Keratinocyte (primary cell): Measurements from ENCODE around the gene PLEKHO2. TPM values are rescaled to one million over a fixed set of nuclear protein-coding genes. Genes with fewer than 3 reads are reported as not detected.
A peak's percentile ranks its signal among the peaks of the same experiment; 100 is the strongest.

Experiments
- DNase-seq: peaks from one replicate; pipeline ENCODE4 v3.0.0-alpha.2; 2011; ENCODE audit warnings: low read depth, missing footprints, low spot score
- FAIRE-seq: peaks from 2 replicates; lab custom pipeline; 2011; peaks lifted over from hg19 to GRCh38; lab: Jason Lieb, UNC
- H2AFZ ChIP-seq: 2 replicates; pipeline ENCODE4 v1.6.0; 2012; ENCODE audit warnings: low read length, control low read depth, inconsistent platforms; ENCODE audit not compliant: control insufficient read depth
- H3K27ac ChIP-seq: 2 replicates; pipeline ENCODE4 v1.5.1; 2011; ENCODE audit warnings: low read length; ENCODE audit not compliant: control insufficient read depth, insufficient read depth
- H3K27me3 ChIP-seq: 3 replicates; pipeline ENCODE4 v1.6.0; 2011; ENCODE audit warnings: low read length; ENCODE audit not compliant: control insufficient read depth, insufficient read depth; ENCODE audit errors: extremely low read depth
- H3K36me3 ChIP-seq, 2 experiments: 2 replicates in 1 of 2; 3 replicates in 1 of 2; pipeline ENCODE4 v1.5.1; 2011; ENCODE audit warnings: low read length in 2 of 2, mild to moderate bottlenecking in 1 of 2; ENCODE audit not compliant: control insufficient read depth in 2 of 2, insufficient read depth in 2 of 2; ENCODE audit errors: extremely low read depth in 1 of 2
- H3K4me1 ChIP-seq: 3 replicates; pipeline ENCODE4 v1.5.1; 2011; ENCODE audit warnings: low read length; ENCODE audit not compliant: control insufficient read depth, insufficient read depth; ENCODE audit errors: extremely low read depth
- H3K4me2 ChIP-seq: 3 replicates; pipeline ENCODE4 v1.6.0; 2011; ENCODE audit warnings: low read depth, low read length; ENCODE audit not compliant: control insufficient read depth, insufficient read depth; ENCODE audit errors: extremely low read depth
- H3K4me3 ChIP-seq, 3 experiments: fragments of 200-600 bp in 1 of 3; sonication (generic) in 1 of 3; 2 replicates in 2 of 3; 3 replicates in 1 of 3; pipeline ENCODE4 v1.5.1; 2011 to 2016; ENCODE audit warnings: low read length in 3 of 3, mild to moderate bottlenecking in 3 of 3, control low read depth in 2 of 3, inconsistent platforms in 1 of 3, low read depth in 1 of 3, mixed read lengths in 1 of 3, mixed run types in 1 of 3, moderate library complexity in 1 of 3; ENCODE audit not compliant: control insufficient read depth in 2 of 3, insufficient read depth in 2 of 3; ENCODE audit errors: extremely low read depth in 1 of 3
- H3K79me2 ChIP-seq: 2 replicates; pipeline ENCODE4 v1.6.0; 2012; ENCODE audit warnings: low read length; ENCODE audit not compliant: control insufficient read depth, insufficient read depth
- H3K9ac ChIP-seq: 3 replicates; pipeline ENCODE4 v1.6.0; 2011; ENCODE audit warnings: low read length; ENCODE audit not compliant: control insufficient read depth, insufficient read depth; ENCODE audit errors: extremely low read depth
- H3K9me1 ChIP-seq: 3 replicates; pipeline ENCODE4 v1.6.0; 2011; ENCODE audit warnings: low read length; ENCODE audit not compliant: control insufficient read depth, insufficient read depth; ENCODE audit errors: extremely low read depth
- H3K9me3 ChIP-seq: 2 replicates; pipeline ENCODE4 v1.5.1; 2012; ENCODE audit warnings: low read depth, low read length; ENCODE audit not compliant: control insufficient read depth
- H4K20me1 ChIP-seq: 3 replicates; pipeline ENCODE4 v1.6.0; 2011; ENCODE audit warnings: low read length; ENCODE audit not compliant: control insufficient read depth, insufficient read depth; ENCODE audit errors: extremely low read depth
- EZH2 ChIP-seq: IDR thresholded peaks from one replicate; pipeline ENCODE4 v1.6.1; 2012; ENCODE audit warnings: inconsistent platforms, mild to moderate bottlenecking, low read length, moderate library complexity
- dilution Hi-C: fragments of 300-500 bp; cut with MboI; formaldehyde crosslinking; loops from one replicate; pipeline ENCODE4 v1.7.0; 2020; ENCODE audit warnings: low sequenced_read_pairs; ENCODE audit not compliant: extremely low pct_ligation_motif_present
- polyA plus RNA-seq, 5 experiments: library from polyadenylated mRNA; depleted of rRNA in 3 of 5; stranded (reverse) in 3 of 5; stranded (forward) in 1 of 5; unstranded in 1 of 5; fragments of >200 nt; gene quantifications; 1 replicate in 1 of 5; 2 replicates in 3 of 5; 3 replicates in 1 of 5; pipeline versions ENCODE4 v1.2.1 to v1.2.3, GENCODE V29; 2011 to 2012; ENCODE audit warnings: missing spikeins in 2 of 5, low read depth in 1 of 5, low replicate concordance in 1 of 5
- TF ChIP-seq, protein P1 (sequence below), 3 experiments: IDR thresholded peaks in 1 of 3; conservative IDR thresholded peaks in 1 of 3; optimal IDR thresholded peaks in 1 of 3; 2 replicates in 2 of 3; 3 replicates in 1 of 3; pipeline versions ENCODE3 to v1.5.1; 2011; ENCODE audit warnings: low read length in 3 of 3, mild to moderate bottlenecking in 3 of 3, moderate library complexity in 2 of 3, control low read depth in 1 of 3, inconsistent platforms in 1 of 3; ENCODE audit not compliant: insufficient read depth in 2 of 3; ENCODE audit errors: extremely low read depth in 1 of 3

The PLEKHO2 gene
- polyA plus RNA-seq, 1 donor (not counting 4 experiments of a cell fraction or from before 2014, with no cell fraction given): 8.8 TPM

DNA sequence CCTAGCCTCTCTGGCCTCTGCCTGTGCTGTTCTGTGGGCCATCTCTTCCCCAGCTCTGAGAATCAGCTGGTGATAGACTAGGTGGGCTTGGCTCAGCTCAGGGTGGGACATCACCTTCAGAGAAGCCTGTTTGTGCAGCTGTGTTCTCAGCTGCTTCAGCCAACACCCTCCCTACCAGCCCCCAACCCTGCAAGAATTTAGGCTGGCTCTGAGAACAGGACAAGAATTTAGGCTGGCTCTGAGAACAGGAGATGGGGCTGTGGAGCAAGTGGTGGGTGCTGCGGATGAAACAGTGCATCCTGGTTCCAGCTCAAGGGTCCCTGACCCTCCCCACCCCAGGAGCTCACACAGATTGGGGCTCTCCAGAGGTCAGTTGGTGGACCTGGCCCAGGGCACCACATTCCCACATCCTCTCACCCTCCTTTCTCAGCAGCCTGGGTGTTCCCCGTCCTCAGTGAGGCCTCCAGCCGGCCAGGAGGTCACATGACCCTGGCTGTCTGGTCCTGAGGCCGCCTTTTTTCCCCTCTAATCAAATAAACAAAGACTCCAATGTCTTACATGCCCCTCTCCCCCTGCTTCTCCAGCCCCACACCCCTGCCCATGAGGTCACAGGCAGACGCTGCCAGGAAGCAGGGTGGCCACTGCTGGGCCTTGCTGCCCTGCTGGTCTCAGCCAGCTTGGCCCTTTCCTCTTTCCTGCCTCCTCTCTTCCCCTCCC is 14.9 kb downstream of the PLEKHO2 start:
- Histone ChIP-seq H3K4me3 (no peak overlapping the region), H3K4me1 (peaks cover 45% of the 10 kb centered on the region), H3K36me3 (peaks cover 18 to 50% of the 10 kb centered on the region in 2 experiments), H3K9ac (peak overlapping the region; percentile 39), H3K27me3 (no peaks in the 10 kb centered on the region), H3K4me2 (no peak overlapping the region), H3K9me3 (no peaks in the 10 kb centered on the region), H3K79me2 (peaks cover 52% of the 10 kb centered on the region), H3K27ac (no peak overlapping the region), H4K20me1 (no peaks in the 10 kb centered on the region), H3K9me1 (peaks cover 10% of the 10 kb centered on the region), H2AFZ (no peak overlapping the region)
- no peak for TF ChIP-seq EZH2
- TF ChIP-seq, protein P1, sequence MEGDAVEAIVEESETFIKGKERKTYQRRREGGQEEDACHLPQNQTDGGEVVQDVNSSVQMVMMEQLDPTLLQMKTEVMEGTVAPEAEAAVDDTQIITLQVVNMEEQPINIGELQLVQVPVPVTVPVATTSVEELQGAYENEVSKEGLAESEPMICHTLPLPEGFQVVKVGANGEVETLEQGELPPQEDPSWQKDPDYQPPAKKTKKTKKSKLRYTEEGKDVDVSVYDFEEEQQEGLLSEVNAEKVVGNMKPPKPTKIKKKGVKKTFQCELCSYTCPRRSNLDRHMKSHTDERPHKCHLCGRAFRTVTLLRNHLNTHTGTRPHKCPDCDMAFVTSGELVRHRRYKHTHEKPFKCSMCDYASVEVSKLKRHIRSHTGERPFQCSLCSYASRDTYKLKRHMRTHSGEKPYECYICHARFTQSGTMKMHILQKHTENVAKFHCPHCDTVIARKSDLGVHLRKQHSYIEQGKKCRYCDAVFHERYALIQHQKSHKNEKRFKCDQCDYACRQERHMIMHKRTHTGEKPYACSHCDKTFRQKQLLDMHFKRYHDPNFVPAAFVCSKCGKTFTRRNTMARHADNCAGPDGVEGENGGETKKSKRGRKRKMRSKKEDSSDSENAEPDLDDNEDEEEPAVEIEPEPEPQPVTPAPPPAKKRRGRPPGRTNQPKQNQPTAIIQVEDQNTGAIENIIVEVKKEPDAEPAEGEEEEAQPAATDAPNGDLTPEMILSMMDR (optimal IDR thresholded peaks at IDR 0.05 in 1 of 3, IDR thresholded peaks at IDR 0.05 in 1 of 3, conservative IDR thresholded peaks at IDR 0.05 in 1 of 3; ENCODE audit: extremely low read depth in 1 of 3, insufficient read depth in 2 of 3, low read length in 3 of 3): no peak
- DNase-seq: no peak
- dilution Hi-C loops: no loop called here
- no peak for FAIRE-seq

DNA sequence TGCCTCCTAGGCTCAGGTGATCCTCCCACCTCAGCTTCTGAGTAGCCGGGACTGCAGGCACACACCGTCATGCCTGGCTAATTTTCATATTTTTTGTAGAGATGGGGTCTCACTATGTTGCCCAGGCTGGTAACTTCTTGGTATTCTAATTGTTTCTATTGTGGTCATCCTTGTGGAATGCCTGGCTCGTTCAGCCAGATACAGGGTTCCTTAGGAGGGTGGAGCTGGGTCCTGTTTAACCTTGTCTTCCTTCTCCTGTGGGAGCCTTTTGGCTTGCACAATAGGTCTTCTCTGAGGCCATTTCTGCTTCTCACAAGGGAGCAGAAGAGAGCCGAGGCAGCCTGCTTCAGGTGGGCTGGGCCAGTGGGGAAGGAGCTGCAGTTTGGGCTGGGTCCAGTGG is 15.7 kb downstream of the PLEKHO2 start:
- dilution Hi-C loops: no loop called here
- H3K79me2 ChIP-seq: peaks cover 44% of the 10 kb centered on the region
- H2AFZ ChIP-seq: no peak overlapping the region
- no peaks in the 10 kb centered on the region for H3K9me3 ChIP-seq
- peak overlapping the region; percentile 49 for H3K27ac ChIP-seq
- H3K4me2 ChIP-seq: peak overlapping the region; percentile 55
- H3K9me1 ChIP-seq: peaks cover 10% of the 10 kb centered on the region
- peaks cover 40% of the 10 kb centered on the region for H3K4me1 ChIP-seq
- no peak overlapping the region for H3K9ac ChIP-seq
- H3K27me3 ChIP-seq: no peaks in the 10 kb centered on the region
- no peak overlapping the region for H3K4me3 ChIP-seq
- DNase-seq (no peak), FAIRE-seq (no peak)
- no peaks in the 10 kb centered on the region for H4K20me1 ChIP-seq
- TF ChIP-seq EZH2: no peak
- TF ChIP-seq, protein P1 (optimal IDR thresholded peaks at IDR 0.05 in 1 of 3, IDR thresholded peaks at IDR 0.05 in 1 of 3, conservative IDR thresholded peaks at IDR 0.05 in 1 of 3; ENCODE audit: extremely low read depth in 1 of 3, insufficient read depth in 2 of 3, low read length in 3 of 3): no peak
- H3K36me3 ChIP-seq: peaks cover 21 to 43% of the 10 kb centered on the region in 2 experiments
